Endometrial microvascular endothelial cells (primary cell): ENCODE data around the gene WDFY4. TPM values are rescaled to one million over a fixed set of nuclear protein-coding genes. Genes with fewer than 3 reads are reported as not detected.

Experiments
- in situ Hi-C: cut with HindIII; loops from 2 replicates; pipeline ENCODE4 v1.10.0; 2017; ENCODE audit warnings: low sequenced_read_pairs, low pct_unique_long_range_greater_than_20kb; ENCODE audit errors: inconsistent ontology term
- total RNA-seq: library from RNA; depleted of rRNA; stranded (reverse); fragments of >200 nt; gene quantifications from one replicate; pipeline ENCODE4 v1.2.3, GENCODE V29; 2015; ENCODE audit errors: inconsistent ontology term

The WDFY4 gene
- total RNA-seq, 1 donor from 2014 or later, result 13.4 TPM

DNA sequence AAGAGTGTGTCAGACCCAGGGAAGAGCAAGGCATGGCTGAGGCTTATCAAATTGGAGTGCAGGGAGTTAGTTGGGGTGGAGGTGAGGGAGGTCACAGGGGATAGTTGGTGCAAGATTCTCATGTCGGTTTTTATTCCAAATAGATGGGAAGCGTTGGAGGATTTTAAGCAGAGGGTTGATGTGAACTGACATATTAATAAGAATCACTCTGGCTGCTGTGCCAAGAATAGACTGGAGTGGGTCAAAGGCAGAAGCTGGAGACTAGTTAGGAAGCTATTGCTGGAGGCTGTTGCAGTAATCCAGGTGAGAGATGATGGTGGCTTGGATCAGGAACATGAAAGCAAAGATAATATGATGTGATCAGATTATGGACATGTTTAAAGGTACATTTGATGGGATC is 218.5 kb downstream of the WDFY4 start:
- in situ Hi-C loops, result no loop called here

DNA sequence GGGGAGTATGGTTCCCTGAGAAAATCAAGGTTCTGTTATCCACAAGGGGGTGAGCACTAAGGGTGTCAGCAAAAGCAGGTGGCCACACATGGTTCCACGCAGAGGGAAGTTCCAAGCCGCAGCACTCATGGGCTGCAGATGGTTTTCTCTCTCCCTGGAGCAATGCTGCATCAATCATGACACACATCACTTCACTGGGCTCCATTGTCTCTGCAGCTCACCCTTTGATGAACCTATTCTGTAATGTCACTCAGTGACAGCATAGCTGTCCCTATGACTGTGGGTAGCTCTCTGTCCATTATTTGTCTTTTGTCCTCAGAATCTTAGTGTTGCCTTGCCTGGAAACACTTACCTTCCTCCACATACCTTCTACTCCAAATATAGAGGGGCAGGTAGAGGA is 220.2 kb downstream of the WDFY4 start:
- in situ Hi-C loops, result no loop called here

DNA sequence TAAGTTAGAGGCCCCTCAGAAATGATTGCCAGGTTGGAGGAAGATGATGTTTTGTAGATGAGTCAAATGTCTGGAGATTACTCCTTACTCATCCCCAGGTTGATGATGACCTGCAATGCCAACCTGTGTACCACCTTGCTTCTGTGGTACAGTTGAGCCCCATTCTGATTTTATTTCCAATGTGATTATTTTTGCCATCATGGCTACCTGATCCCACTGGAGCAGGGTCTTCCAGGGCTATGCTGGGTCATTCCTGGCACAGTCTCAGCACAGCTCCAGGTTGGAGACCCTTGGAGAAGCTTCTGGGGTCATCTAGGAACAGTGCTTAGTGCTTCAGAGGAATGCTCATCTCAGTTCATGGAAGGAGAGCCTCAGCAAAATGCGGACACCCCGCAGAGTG is 220.6 kb downstream of the WDFY4 start:
- in situ Hi-C loops, result no loop called here

DNA sequence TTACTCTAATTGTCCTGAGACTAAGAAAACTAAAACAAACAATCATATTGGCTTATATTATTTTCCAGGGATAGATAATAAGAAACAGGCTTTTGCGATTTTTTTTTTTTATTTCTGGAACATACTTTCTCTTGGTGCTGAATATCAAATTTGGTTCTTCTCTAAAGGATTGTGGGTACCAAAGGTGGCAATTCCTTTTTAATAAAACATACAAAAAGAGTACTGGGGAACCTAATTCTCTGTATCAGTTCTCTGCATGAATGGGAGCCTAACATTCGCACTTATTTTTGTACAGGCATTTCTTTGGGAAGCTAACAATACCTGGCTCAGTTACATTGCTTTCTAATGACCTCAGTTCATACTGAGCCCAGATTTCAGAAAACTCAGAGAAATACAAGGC is 222.2 kb downstream of the WDFY4 start:
- in situ Hi-C loops, result no loop called here

DNA sequence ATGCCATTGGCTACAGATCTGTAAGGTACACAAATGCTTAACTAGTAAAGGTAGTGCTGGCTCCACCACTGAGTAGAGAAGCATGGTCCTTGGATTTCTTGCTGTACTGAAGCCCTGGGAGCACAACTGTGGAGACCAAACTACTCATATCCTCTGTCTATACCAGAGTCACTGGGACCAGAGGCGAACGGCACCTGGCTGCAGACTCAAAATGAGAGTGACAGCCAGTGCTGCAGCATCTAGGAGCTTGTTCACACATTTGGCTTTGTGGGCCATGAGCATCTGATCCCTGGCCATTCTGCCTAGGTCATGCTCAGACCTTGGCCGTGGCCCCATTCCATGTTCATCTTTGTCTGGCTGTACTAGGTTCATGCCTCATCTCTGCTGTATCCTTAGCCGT is 223.1 kb downstream of the WDFY4 start:
- in situ Hi-C loops, result no loop called here

DNA sequence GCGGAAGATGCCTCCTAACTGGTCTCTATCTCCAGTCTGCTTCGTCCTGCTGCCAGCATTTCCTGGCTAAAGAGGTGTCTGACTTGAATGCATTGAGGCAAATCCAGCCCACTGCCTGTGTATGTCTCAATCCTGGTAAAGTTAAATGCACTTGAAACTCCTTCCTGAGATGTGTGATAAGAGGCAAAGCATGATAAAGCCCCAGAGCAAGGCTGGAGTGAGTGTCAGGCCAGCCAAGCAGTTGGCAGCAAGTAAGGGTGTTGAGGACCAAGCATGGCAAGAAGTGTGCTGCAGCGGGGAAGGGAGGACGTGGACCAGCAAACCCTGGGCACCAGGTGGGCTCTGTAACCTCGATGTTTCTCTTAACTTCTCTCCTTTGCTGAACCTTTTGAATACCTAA is 225.9 kb downstream of the WDFY4 start:
- in situ Hi-C loops, result no loop called here

DNA sequence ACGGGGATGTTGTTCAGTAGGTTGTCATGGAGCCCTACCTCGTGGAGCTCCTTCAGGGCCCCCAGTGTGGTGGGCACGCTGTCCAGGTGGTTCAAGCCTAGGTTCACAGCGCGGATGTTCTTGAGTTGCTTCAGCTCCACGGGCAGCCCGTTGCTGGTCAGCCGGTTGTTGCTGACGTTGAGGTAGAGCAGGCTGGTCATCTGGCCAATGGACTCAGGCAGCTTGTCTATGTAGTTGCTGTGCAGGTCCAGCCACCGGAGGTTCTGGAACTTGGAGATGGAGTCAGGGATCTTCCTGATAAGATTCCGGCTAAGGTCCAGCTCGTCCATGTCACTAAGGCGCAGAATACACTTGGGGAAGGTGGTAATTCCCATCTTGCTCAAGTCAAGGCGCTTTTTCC is 229.0 kb downstream of the WDFY4 start:
- in situ Hi-C loops, result no loop called here

DNA sequence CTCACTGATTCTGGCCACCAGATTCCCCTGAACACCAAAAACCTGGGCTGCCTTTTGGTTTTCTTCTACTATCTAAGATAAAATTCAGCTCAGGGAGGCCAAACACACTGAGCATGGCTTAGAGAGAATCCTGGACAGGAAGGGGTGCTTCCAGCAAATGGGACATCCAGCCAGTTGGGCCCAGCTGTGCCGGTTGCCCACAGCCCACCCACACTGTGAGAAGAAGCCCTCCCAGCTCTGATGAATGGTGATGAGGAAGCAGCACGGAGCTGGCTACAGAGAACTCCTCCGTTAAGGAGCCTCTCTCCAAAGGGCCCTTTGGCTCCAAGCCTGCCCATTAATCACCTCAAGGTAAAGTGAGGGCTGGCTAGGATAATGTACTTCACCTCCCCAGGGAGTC is 239.1 kb downstream of the WDFY4 start:
- in situ Hi-C loops, result no loop called here

DNA sequence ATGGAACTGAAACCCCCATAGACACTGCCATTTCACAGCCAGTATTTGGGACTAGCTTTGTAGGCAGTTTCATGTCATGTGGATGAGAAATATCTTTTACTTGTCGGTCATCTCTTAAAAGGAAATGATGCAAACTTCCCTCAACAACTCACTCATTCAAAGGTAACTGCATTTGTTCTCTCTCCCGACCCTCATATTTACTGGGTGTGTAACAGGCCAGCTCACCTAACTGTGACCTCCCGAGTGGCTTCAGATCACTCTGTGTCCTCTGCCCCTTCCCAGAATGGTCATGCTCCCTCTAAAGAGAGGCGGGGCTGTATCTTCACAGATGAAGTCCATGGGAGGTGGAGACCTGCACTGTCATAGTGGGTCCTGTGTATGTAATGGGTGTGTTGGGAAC is 240.3 kb downstream of the WDFY4 start:
- in situ Hi-C loops, result no loop called here

DNA sequence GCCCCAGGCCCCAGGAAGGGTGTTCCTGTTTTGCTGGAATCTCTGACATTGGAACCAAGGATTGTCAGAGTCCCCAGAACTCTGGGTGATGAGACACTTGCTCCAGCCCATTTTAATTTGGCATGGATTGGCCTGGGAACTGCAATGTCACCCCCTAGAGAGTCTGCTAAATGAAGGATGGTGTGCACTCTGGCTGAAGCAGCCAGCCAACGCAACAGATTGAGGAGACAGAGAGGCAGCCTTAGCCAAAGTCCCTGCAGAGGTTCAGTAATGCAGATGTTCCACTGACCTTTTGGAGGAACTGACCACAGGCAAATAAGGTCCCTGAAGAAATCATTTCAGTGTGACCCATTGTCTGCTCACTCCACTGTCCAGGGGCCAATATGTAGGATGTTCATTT is 241.6 kb downstream of the WDFY4 start:
- in situ Hi-C loops, result no loop called here

DNA sequence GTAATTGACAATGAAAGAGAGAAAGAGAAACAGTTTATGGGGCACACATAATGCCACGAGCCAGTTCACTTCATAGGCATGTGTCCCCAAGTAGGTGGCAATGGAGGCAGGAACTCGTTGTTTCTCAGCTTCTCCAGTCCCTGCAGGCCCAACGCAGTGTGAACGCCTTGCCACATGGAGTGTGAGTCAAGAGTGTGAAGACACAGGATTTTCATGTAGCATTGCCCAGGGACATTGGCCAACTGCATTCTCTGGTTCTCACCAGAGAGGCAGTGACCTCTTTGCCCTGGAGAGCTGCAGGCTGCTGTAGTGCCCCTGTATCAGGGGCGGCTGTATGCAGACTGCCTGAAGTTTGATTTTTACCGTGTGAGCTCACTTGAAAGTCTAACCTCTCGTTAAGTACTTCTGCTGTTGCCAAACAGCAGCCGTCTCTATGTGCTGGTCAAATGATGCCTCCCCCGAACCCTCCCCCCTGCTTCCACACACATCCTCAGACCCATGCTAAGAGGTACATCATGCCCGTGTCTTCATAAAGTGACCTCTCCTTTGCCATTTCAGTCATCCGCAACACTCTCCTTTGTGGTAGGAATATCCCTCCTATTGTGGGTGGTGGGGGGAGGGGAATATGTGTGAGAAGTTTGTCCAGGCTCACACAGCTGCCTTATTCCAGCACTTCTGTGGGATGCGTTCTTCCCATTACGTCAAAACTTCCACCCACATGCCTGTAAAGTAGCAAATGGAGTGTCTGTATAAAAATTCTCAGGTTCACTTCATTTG is 242.3 kb downstream of the WDFY4 start:
- in situ Hi-C loops, result no loop called here

DNA sequence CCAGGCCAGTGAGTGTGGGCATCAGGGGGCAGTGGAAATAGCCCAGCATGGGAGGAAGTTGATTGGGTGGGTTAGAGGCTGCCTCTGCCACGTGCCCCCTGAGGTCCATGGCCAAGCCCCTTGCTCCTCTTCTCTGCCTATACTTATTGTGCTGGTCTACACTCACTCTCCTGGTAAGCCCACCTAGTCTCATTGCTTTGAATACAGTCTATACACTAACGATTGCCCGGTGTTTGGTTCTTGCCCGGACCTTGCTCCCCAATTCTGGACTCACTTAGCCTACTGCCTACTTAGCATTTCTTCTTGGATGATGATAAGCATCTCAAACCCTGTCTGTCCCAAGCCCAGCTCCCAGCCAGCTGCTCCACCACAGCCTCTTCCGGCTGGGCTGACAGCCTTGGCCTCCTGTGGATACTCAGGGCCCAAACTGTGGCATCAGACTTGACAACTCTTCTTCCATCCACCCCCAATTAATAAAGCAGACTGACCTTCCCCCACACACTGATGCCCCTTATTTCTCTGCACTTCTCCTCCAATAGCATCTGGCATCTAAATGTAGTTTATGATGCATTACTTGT is 244.8 kb downstream of the WDFY4 start:
- in situ Hi-C loops, result no loop called here

DNA sequence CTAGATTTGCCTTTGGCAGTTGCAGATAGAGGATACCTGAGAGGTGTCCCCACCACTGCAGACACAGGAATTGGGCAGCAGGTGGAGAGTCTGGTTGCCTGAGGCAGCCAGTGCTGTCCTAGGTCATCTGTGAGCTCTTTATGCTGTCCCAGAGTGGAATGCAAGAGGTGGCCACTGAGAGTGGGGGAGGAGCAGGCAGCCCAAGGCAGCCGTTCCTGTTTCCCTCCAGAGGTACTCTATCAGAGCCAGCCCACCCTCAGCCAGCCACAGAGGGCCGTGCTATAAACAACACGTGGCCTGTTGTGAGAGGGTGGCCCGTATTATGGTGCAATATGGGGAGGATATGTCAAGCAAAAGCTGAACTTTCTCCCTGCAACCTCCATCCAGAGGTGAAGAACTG is 246.5 kb downstream of the WDFY4 start:
- in situ Hi-C loops, result no loop called here

DNA sequence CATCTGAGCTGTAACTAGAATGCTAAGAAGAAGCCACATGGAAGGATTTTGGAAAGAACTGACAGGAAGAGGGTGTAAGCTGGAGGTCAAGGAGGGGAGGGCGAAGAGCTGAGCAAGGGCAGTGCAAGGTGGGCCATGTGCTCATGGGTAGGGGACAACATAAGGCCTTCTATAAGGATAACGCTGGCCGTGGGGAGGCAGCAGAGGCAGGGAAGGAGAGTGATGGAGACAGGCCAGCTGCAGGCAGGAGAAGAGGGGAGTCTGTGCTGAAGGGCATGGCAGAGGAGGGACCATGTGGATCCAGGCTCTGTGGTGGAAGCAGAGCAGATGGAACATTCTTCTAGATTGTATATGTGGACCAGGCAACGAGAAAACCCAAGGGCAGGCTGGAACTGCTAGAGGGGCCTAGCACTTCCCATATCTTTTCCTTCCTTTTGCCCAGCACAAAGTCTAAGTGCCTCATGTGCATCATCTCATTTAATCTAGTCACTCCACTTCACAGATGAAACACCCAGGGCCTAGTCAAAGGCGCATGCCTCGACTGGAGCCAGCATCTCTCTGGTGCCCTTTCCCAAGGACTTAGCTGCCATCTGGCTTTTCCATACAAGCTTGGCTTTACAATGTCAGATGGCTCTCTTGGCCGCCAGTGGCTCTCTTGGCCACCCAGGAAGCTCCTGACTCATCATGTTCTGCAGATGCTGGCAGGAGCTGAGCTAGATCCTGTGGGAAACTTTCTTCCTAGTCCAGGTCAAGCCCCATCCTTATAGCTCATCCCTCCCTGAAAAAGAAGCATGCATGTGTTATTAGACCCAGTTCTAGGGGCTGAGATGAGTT is 248.4 kb downstream of the WDFY4 start:
- in situ Hi-C loops, result no loop called here

DNA sequence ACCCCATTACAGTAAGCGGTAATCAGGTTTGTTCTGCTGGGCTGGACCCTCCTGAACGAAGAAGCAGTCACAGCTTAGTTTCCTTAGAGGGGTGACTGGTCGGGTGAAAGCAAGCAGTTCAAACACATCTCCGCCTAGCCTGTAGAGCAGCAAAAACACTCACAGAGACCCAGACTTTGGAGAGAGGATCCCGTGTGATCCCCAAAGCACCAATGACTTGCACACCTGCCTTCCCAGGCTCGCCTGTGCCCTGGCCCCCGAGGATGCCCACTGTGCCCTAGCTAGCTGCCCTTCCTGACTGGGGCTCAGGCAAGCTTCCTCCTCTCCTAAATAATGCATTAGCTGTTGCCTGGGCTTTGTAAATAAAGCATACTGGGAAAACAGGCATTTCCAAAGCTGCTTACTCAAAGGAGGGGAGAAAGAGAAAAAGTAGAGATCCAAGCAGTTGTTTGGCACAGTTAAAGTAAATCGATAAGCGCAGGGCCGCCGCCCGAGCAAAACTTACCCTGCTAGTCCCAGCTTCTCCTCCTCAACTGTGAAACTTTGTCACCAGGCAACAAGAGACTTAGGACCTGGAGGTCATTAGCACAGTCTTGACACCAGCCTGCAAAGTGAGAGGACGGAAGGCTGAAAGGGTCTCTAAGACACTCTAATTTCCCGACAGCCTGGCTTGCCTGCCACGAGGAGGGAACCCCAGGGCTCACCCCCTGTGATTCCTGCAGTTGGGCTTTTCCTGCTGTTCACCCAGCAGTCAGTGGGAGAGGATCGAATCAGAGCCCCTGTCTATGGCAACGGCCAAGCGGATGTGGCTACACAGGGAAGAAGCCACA is 250.2 kb downstream of the WDFY4 start:
- in situ Hi-C loops, result no loop called here

DNA sequence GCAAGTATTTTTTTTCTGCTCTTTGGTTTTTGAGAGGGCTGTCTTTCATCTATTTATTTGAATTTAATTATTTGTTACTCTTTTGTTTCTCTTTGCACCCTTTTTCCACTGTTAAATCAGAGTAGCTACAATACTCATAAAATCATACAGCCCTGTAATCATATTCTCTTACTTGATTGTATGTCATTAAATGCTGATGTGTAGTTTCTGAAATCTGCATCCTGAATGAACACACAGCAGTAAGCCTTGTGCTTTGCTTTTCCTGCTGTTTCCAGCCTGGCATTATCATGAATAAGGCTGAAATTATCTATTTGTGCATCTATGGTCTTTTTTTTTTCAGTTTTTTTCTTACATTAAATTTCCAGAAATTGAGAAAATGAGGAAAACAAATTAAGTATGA is 250.9 kb downstream of the WDFY4 start:
- in situ Hi-C loops, result no loop called here

DNA sequence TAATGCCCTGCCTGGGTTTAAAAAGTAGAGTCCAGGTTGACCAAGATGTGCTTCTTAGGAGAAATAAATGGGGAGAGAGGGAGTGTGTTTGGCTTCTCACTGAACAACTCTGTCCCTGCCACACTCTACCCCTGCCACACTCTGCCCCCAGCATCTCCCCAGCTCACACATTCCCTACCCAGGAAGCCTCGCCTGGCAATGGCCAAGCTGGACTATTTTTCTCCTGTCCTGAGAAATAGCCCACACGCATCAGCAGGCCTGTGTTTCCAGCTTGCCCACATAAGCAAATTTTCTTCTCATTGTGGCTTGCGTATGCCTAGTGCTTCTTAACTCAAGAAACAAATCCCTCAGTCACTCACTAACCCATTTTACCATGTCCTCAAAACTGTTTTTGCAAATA is 253.1 kb downstream of the WDFY4 start:
- in situ Hi-C loops, result no loop called here

DNA sequence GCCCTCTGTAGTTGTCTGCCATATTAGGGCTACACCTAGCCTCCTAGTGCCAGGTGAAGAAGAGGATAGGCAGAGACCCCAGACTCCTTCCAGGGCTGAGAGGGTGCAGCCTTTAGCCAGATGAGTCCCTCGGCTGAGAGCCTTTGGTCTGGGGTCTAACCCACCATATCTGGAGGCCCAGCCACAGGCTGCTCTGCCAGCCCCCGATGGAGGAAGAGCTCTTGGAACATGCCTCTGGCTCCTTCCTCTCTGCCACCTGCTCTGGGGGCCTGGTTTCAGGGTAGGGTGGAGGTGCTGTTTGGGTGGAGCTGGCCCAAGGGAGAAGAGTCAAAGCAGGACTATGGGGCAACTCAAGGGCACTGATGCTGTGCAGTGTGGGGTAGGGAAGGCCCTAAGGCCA is 253.6 kb downstream of the WDFY4 start:
- in situ Hi-C loops, result no loop called here

DNA sequence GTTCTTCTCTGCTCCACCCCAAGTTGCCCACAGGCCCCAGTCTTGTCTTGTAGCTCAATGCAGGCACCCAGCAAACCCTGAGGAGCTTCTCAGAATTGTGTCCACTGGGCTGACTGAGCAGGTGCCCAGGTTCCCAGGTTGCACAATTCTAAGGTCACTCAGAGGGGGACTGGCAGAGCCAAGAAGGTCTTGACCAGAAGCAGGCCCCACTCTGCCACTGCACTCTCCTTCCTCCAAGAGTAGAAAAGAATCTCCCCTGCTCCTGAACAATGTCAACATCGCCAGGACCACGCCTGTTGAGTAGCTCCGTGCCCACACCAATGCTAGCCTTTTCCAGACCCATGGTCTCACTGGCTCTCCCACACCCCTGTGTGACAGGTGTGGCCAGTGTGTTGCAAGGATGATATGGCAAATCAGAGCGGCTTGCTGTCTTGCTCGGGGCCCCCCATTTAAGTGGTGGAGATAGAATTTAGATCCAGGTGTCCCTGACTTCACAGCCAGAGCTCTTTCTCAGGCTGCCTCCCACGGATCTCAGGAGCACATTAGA is 254.4 kb downstream of the WDFY4 start:
- in situ Hi-C loops, result no loop called here
